ENCODE data around the gene LHPP.

The LHPP gene

GRCh38 chr10:124492266-124492665 is 30.6 kb downstream of the LHPP start:
- H3K4me3 ChIP-seq: no peak overlapping the region
- H3K27ac ChIP-seq: no peak overlapping the region

- Histone ChIP-seq H3K4me3 (no peak overlapping the region), H3K27ac (peak overlapping the region in 1 of 21 experiments; percentile 58)
Observed at GRCh38 chr10:124493214-124493882, 31.7 kb downstream of the LHPP start.

- Histone ChIP-seq H3K4me3 (no peak overlapping the region), H3K27ac (peak overlapping the region in 1 of 21 experiments; percentile 58)
Observed at GRCh38 chr10:124494046-124494807, 32.6 kb downstream of the LHPP start.

- no peak overlapping the region for H3K4me3 ChIP-seq
- H3K27ac ChIP-seq: no peak overlapping the region
Observed at GRCh38 chr10:124495162-124495561, 33.5 kb downstream of the LHPP start.

GRCh38 chr10:124495725-124496124 is 34.1 kb downstream of the LHPP start:
- no peak overlapping the region for H3K4me3 ChIP-seq
- H3K27ac ChIP-seq: no peak overlapping the region

- H3K27ac ChIP-seq: no peak overlapping the region
- H3K4me3 ChIP-seq: no peak overlapping the region
Observed at GRCh38 chr10:124496150-124496549, 34.5 kb downstream of the LHPP start.

GRCh38 chr10:124496620-124497019 is 35.0 kb downstream of the LHPP start:
- no peak overlapping the region for H3K4me3 ChIP-seq
- H3K27ac ChIP-seq: no peak overlapping the region

GRCh38 chr10:124497196-124497881 is 35.7 kb downstream of the LHPP start:
- no peak overlapping the region for H3K27ac ChIP-seq

GRCh38 chr10:124498056-124498455 is 36.4 kb downstream of the LHPP start:
- Histone ChIP-seq H3K27ac (no peak overlapping the region), H3K4me3 (no peak overlapping the region)

More at GRCh38 chr10:124497196-124497881, 35.7 kb downstream of the LHPP start:
- no peak overlapping the region for H3K4me3 ChIP-seq

GRCh38 chr10:124500757-124501156 is 39.1 kb downstream of the LHPP start:
- no peak overlapping the region for H3K27ac ChIP-seq
- no peak overlapping the region for H3K4me3 ChIP-seq

- Histone ChIP-seq H3K4me3 (no peak overlapping the region), H3K27ac (no peak overlapping the region)
Observed at GRCh38 chr10:124504711-124505110, 43.1 kb downstream of the LHPP start.

- no peak overlapping the region for H3K27ac ChIP-seq
- no peak overlapping the region for H3K4me3 ChIP-seq
Observed at GRCh38 chr10:124505279-124505678, 43.7 kb downstream of the LHPP start.

GRCh38 chr10:124508070-124508667 is 46.5 kb downstream of the LHPP start:
- Histone ChIP-seq H3K27ac (no peak overlapping the region), H3K4me3 (no peak overlapping the region)

- H3K27ac ChIP-seq: no peak overlapping the region
Observed at GRCh38 chr10:124508907-124509454, 47.4 kb downstream of the LHPP start.

GRCh38 chr10:124509880-124510632 is 48.4 kb downstream of the LHPP start:
- peak overlapping the region in 1 of 21 experiments; percentile 62 for H3K27ac ChIP-seq
- H3K4me3 ChIP-seq: peak overlapping the region in 5 of 7 experiments; percentile 6 to 39 (median 26)

More at GRCh38 chr10:124508907-124509454, 47.4 kb downstream of the LHPP start:
- H3K4me3 ChIP-seq: no peak overlapping the region

- Histone ChIP-seq H3K4me3 (peak overlapping the region in 1 of 7 experiments; percentile 39), H3K27ac (no peak overlapping the region)
Observed at GRCh38 chr10:124510759-124511158, 49.1 kb downstream of the LHPP start.

GRCh38 chr10:124511205-124512039 is 49.8 kb downstream of the LHPP start:
- Histone ChIP-seq H3K4me3 (no peak overlapping the region), H3K27ac (no peak overlapping the region)

- H3K27ac ChIP-seq: no peak overlapping the region
Observed at GRCh38 chr10:124512040-124512428, 50.4 kb downstream of the LHPP start.

More at GRCh38 chr10:124512040-124512428, 50.4 kb downstream of the LHPP start:
- no peak overlapping the region for H3K4me3 ChIP-seq

All from skin epidermis (tissue), 12 donors.